Neural cell (in vitro differentiated cells): ENCODE measurements around the gene CSGALNACT2. TPM values are rescaled to one million over a fixed set of nuclear protein-coding genes. Genes with fewer than 3 reads are reported as not detected.

ENCODE experiments used
- H2AFZ ChIP-seq: fragments of 200-600, 300-800 bp; sonication (generic), shearing (Covaris generic); 2 replicates; pipeline ENCODE4 v1.6.0; 2014; ENCODE audit warnings: low read depth, mild to moderate bottlenecking, antibody characterized with exemption, low read length, moderate library complexity
- H3F3A ChIP-seq: fragments of 200-600 bp; shearing (Covaris generic); 2 replicates; pipeline ENCODE4 v1.6.1; 2016; ENCODE audit warnings: mild to moderate bottlenecking, moderate library complexity, mixed read lengths, antibody characterized with exemption, low read length; ENCODE audit not compliant: insufficient read depth, poor library complexity, severe bottlenecking
- H3K27ac ChIP-seq: fragments of 200-600, 300-800 bp; sonication (generic), shearing (Covaris generic); 2 replicates; pipeline ENCODE4 v1.5.1; 2014; ENCODE audit warnings: mild to moderate bottlenecking, low read length, moderate library complexity
- H3K27me3 ChIP-seq: fragments of 300-800, 200-600 bp; sonication (generic), shearing (Covaris generic); 2 replicates; pipeline ENCODE4 v1.6.0; 2014; ENCODE audit warnings: mild to moderate bottlenecking, low read depth, low read length, moderate library complexity; ENCODE audit not compliant: insufficient read depth
- H3K36me3 ChIP-seq: fragments of 300-800, 200-600 bp; sonication (generic), shearing (Covaris generic); 2 replicates; pipeline ENCODE4 v1.5.1; 2014; ENCODE audit warnings: mild to moderate bottlenecking, antibody characterized with exemption, low read length, moderate library complexity; ENCODE audit not compliant: insufficient read depth
- H3K4me2 ChIP-seq: fragments of 300-800, 200-600 bp; sonication (generic), shearing (Covaris generic); 2 replicates; pipeline ENCODE4 v1.6.0; 2014; ENCODE audit warnings: mild to moderate bottlenecking, low read length
- H3K4me3 ChIP-seq: fragments of 300-800, 200-600 bp; sonication (generic), shearing (Covaris generic); 2 replicates; pipeline ENCODE4 v1.5.1; 2014; ENCODE audit warnings: mild to moderate bottlenecking, low read length, moderate library complexity
- H3K79me2 ChIP-seq: fragments of 200-600 bp; shearing (Covaris generic); replicated peaks from 2 replicates; pipeline ENCODE4 v1.6.0; 2014; ENCODE audit warnings: mild to moderate bottlenecking, low read length, moderate library complexity; ENCODE audit not compliant: insufficient read depth
- H3K9ac ChIP-seq: fragments of 300-800, 200-600 bp; sonication (generic), shearing (Covaris generic); 2 replicates; pipeline ENCODE4 v1.6.1; 2016; ENCODE audit warnings: mild to moderate bottlenecking, low read length, mixed read lengths
- H3K9me2 ChIP-seq: fragments of 200-600 bp; shearing (Covaris generic); 2 replicates; pipeline ENCODE4 v1.6.1; 2016; ENCODE audit warnings: mild to moderate bottlenecking, low read length, mixed read lengths; ENCODE audit not compliant: insufficient read depth
- H3K9me3 ChIP-seq: fragments of 200-600, 300-800 bp; sonication (generic), shearing (Covaris generic); 2 replicates; pipeline ENCODE4 v1.6.1; 2016; ENCODE audit warnings: mild to moderate bottlenecking, mixed run types, low read length, moderate library complexity, mixed read lengths
- H4K20me1 ChIP-seq: fragments of 200-600 bp; shearing (Covaris generic); 2 replicates; pipeline ENCODE4 v1.6.1; 2016; ENCODE audit warnings: mild to moderate bottlenecking, mixed run types; ENCODE audit not compliant: insufficient read depth
- EP300 ChIP-seq: fragments of 450-650 bp; conservative IDR thresholded peaks from 2 replicates; pipeline ENCODE4 v1.6.1; 2014; ENCODE audit warnings: antibody characterized with exemption, mild to moderate bottlenecking, moderate library complexity; ENCODE audit not compliant: poor library complexity, severe bottlenecking
- EZH2 ChIP-seq: fragments of 200-600, 300-800 bp; shearing (Covaris generic), sonication (generic); IDR thresholded peaks from 2 replicates; pipeline ENCODE4 v1.6.1; 2014; ENCODE audit warnings: antibody characterized with exemption, low read length, borderline replicate concordance, mild to moderate bottlenecking; ENCODE audit not compliant: insufficient read depth, poor library complexity, severe bottlenecking
- MXI1 ChIP-seq: fragments of 450-650 bp; conservative IDR thresholded peaks from 2 replicates; pipeline ENCODE4 v1.6.1; 2014; ENCODE audit warnings: antibody characterized with exemption, mild to moderate bottlenecking; ENCODE audit not compliant: poor library complexity, severe bottlenecking
- POLR2AphosphoS5 ChIP-seq: IDR thresholded peaks from 2 replicates; pipeline ENCODE4 v1.6.1; 2012
- RAD21 ChIP-seq: fragments of 450-650 bp; conservative IDR thresholded peaks from 2 replicates; pipeline ENCODE4 v1.6.1; 2014; ENCODE audit warnings: antibody characterized with exemption, mild to moderate bottlenecking, moderate library complexity
- SMC3 ChIP-seq: fragments of 450-650 bp; conservative IDR thresholded peaks from 2 replicates; pipeline ENCODE4 v1.6.1; 2014; ENCODE audit warnings: antibody characterized with exemption, mild to moderate bottlenecking, moderate library complexity; ENCODE audit not compliant: poor library complexity
- TAF1 ChIP-seq: IDR thresholded peaks from 2 replicates; pipeline ENCODE4 v1.6.1; 2012; ENCODE audit warnings: low read depth
- polyA plus RNA-seq: library from polyadenylated mRNA; depleted of rRNA; stranded (reverse); fragments of >200 nt; gene quantifications from 2 replicates; pipeline ENCODE4 v1.2.3, GENCODE V29; 2014
- TF ChIP-seq, protein P1 (sequence below): IDR thresholded peaks from 2 replicates; pipeline ENCODE4 v1.6.1; 2012; ENCODE audit warnings: borderline replicate concordance
- TF ChIP-seq, protein P2 (sequence below): fragments of 450-650 bp; IDR thresholded peaks from 2 replicates; pipeline ENCODE4 v1.5.1; 2014; ENCODE audit warnings: antibody characterized with exemption, mild to moderate bottlenecking, moderate library complexity; ENCODE audit not compliant: poor library complexity, severe bottlenecking

Gene CSGALNACT2
- polyA plus RNA-seq, 1 donor from 2014 or later: 20.7 TPM

DNA sequence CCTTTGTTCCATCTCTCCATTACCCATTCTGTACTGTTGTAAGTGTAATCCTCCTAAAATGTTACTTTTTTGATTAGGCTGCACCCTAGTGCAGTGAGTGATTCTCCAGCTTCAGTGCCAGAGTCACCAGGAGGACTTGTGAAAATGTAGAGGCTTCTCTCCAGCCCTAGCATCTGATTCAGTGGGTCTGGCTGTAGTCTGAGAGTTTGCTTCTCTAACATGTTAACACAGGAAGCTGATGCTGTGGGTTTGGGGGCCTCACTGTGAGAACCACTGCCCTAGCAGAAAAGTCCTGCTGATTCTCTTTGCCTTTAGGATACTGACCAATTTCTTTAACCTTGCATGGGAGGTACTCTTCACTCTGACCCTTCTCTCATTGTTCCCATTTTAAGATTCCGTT, 24.4 kb downstream of the CSGALNACT2 start:
- Histone ChIP-seq H3K36me3 (peaks cover 5% of the 10 kb centered on the region), H3K79me2 (peaks cover 3% of the 10 kb centered on the region), H3K4me2 (no peak overlapping the region), H4K20me1 (no peaks in the 10 kb centered on the region), H3K9me2 (no peaks in the 10 kb centered on the region), H3K4me3 (no peak overlapping the region), H3K27me3 (no peaks in the 10 kb centered on the region), H3K9me3 (no peaks in the 10 kb centered on the region), H3K9ac (no peak overlapping the region), H3K27ac (no peak overlapping the region), H3F3A (no peaks in the 10 kb centered on the region), H2AFZ (no peak overlapping the region)
- no peak for TF ChIP-seq POLR2AphosphoS5
- TF ChIP-seq, protein P1, sequence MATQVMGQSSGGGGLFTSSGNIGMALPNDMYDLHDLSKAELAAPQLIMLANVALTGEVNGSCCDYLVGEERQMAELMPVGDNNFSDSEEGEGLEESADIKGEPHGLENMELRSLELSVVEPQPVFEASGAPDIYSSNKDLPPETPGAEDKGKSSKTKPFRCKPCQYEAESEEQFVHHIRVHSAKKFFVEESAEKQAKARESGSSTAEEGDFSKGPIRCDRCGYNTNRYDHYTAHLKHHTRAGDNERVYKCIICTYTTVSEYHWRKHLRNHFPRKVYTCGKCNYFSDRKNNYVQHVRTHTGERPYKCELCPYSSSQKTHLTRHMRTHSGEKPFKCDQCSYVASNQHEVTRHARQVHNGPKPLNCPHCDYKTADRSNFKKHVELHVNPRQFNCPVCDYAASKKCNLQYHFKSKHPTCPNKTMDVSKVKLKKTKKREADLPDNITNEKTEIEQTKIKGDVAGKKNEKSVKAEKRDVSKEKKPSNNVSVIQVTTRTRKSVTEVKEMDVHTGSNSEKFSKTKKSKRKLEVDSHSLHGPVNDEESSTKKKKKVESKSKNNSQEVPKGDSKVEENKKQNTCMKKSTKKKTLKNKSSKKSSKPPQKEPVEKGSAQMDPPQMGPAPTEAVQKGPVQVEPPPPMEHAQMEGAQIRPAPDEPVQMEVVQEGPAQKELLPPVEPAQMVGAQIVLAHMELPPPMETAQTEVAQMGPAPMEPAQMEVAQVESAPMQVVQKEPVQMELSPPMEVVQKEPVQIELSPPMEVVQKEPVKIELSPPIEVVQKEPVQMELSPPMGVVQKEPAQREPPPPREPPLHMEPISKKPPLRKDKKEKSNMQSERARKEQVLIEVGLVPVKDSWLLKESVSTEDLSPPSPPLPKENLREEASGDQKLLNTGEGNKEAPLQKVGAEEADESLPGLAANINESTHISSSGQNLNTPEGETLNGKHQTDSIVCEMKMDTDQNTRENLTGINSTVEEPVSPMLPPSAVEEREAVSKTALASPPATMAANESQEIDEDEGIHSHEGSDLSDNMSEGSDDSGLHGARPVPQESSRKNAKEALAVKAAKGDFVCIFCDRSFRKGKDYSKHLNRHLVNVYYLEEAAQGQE: no peak
- no peak for TF ChIP-seq SMC3
- no peak for TF ChIP-seq MXI1
- TF ChIP-seq EP300: no peak
- no peak for TF ChIP-seq RAD21
- TF ChIP-seq, protein P2, sequence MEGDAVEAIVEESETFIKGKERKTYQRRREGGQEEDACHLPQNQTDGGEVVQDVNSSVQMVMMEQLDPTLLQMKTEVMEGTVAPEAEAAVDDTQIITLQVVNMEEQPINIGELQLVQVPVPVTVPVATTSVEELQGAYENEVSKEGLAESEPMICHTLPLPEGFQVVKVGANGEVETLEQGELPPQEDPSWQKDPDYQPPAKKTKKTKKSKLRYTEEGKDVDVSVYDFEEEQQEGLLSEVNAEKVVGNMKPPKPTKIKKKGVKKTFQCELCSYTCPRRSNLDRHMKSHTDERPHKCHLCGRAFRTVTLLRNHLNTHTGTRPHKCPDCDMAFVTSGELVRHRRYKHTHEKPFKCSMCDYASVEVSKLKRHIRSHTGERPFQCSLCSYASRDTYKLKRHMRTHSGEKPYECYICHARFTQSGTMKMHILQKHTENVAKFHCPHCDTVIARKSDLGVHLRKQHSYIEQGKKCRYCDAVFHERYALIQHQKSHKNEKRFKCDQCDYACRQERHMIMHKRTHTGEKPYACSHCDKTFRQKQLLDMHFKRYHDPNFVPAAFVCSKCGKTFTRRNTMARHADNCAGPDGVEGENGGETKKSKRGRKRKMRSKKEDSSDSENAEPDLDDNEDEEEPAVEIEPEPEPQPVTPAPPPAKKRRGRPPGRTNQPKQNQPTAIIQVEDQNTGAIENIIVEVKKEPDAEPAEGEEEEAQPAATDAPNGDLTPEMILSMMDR: no peak
- no peak for TF ChIP-seq EZH2
- no peak for TF ChIP-seq TAF1

DNA sequence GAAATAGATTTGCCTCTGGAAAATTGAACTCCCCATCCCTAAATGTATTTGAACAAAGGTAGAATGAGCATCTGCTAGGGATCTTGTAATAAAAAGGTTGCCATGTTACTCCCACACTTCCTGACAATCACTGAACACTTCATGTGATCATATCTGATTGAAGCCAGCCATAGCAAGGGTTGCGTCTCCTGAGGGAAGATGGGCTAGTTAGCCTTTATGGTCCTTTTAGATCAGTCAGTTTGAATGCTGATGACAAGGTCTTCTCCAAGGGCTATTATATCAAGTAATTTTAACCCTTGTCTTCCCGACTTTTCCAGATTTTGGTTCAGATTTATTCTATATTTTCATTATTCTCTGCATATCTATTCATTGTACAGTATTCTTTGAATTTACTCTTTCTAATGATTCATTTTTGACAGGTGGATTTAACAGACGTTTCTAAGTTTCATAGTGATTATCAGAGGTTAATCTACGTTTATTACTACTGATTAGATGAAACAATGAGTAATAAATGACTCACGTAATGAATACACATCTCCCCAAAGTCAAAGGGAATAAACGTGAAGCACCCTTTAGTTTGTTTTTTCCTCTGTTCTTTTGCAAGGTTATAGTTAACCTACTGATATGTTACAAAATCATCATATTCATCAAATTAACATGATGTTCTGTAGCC, 28.1 kb downstream of the CSGALNACT2 start:
- H3K79me2 ChIP-seq: no peaks in the 10 kb centered on the region
- H3K4me2 ChIP-seq: no peak overlapping the region
- no peaks in the 10 kb centered on the region for H3F3A ChIP-seq
- H3K36me3 ChIP-seq: peaks cover 5% of the 10 kb centered on the region
- H2AFZ ChIP-seq: no peak overlapping the region
- no peaks in the 10 kb centered on the region for H3K9me2 ChIP-seq
- H4K20me1 ChIP-seq: no peaks in the 10 kb centered on the region
- no peak overlapping the region for H3K27ac ChIP-seq
- TF ChIP-seq POLR2AphosphoS5 (no peak), RAD21 (no peak), EP300 (no peak), EZH2 (no peak), SMC3 (no peak), TAF1 (no peak)
- no peaks in the 10 kb centered on the region for H3K9me3 ChIP-seq
- H3K9ac ChIP-seq: no peak overlapping the region
- no peaks in the 10 kb centered on the region for H3K27me3 ChIP-seq
- H3K4me3 ChIP-seq: no peak overlapping the region
